ENCODE data around the gene CALCR.

DNA sequence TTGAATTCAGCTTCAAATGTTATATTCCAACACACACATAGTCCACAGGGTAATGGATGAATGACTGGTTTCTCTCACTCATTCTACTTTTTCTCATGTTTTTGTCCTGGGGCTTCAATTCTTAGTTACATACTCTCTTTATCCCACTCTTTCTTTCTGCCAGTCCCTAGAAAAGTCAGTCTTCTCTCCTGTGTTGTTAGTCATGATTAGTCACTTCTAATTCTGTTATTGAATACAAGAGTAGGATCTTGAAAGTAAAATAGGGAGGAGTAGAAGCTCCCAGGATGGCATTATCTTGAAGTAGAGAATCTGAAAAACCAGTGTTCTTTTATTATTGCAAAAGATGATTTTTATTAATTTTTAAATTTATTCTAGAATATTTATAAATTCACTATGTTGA, 45.5 kb upstream of the CALCR start:
- TF ChIP-seq SPI1 (IDR thresholded peaks at IDR 0.05; ENCODE audit: borderline replicate concordance, low read depth) (no peak), GABPA (IDR thresholded peaks at IDR 0.05; ENCODE audit: low read depth) (no peak), POLR2AphosphoS5 (IDR thresholded peaks at IDR 0.05; ENCODE audit: low read depth) (no peak)
- TF ChIP-seq, protein P1, sequence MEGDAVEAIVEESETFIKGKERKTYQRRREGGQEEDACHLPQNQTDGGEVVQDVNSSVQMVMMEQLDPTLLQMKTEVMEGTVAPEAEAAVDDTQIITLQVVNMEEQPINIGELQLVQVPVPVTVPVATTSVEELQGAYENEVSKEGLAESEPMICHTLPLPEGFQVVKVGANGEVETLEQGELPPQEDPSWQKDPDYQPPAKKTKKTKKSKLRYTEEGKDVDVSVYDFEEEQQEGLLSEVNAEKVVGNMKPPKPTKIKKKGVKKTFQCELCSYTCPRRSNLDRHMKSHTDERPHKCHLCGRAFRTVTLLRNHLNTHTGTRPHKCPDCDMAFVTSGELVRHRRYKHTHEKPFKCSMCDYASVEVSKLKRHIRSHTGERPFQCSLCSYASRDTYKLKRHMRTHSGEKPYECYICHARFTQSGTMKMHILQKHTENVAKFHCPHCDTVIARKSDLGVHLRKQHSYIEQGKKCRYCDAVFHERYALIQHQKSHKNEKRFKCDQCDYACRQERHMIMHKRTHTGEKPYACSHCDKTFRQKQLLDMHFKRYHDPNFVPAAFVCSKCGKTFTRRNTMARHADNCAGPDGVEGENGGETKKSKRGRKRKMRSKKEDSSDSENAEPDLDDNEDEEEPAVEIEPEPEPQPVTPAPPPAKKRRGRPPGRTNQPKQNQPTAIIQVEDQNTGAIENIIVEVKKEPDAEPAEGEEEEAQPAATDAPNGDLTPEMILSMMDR (IDR thresholded peaks at IDR 0.05; ENCODE audit: insufficient read depth, low read length): no peak

Measured in HL-60 (cell line).